GM23248 (cell line): Measurements from ENCODE around the gene NBEA. TPM values are rescaled to one million over a fixed set of nuclear protein-coding genes. Genes with fewer than 3 reads are reported as not detected.
"Not testable (repeated sequence)": the region's sequence is repeated elsewhere in the genome, so short reads cannot be mapped to it uniquely, and the experiment has no call there.

Source experiments
- DNase-seq: peaks from one replicate; pipeline ENCODE4 v3.0.0-alpha.2; 2015
- H2AFZ ChIP-seq: fragments of 200-600 bp; sonication (generic); 2 replicates; pipeline ENCODE4 v1.6.1; 2016; ENCODE audit warnings: antibody characterized with exemption
- H3F3A ChIP-seq: fragments of 200-600 bp; sonication (generic); 2 replicates; pipeline ENCODE4 v1.6.1; 2016; ENCODE audit warnings: mild to moderate bottlenecking, antibody characterized with exemption, mixed run types; ENCODE audit not compliant: insufficient read depth
- H3K27ac ChIP-seq: fragments of 200-600 bp; sonication (generic); 2 replicates; pipeline ENCODE4 v1.5.1; 2016; ENCODE audit warnings: mild to moderate bottlenecking
- H3K27me3 ChIP-seq: fragments of 200-600 bp; sonication (generic); replicated peaks from 2 replicates; pipeline ENCODE4 v1.6.1; 2016; ENCODE audit warnings: mild to moderate bottlenecking; ENCODE audit not compliant: insufficient read depth
- H3K36me3 ChIP-seq: fragments of 200-600 bp; sonication (generic); 2 replicates; pipeline ENCODE4 v1.6.1; 2016; ENCODE audit warnings: low read depth, mild to moderate bottlenecking
- H3K4me1 ChIP-seq: fragments of 200-600 bp; sonication (generic); 2 replicates; pipeline ENCODE4 v1.6.1; 2016; ENCODE audit warnings: mild to moderate bottlenecking; ENCODE audit not compliant: insufficient read depth
- H3K4me2 ChIP-seq: fragments of 200-600 bp; sonication (generic); one replicate; pipeline ENCODE4 v1.6.1; 2016; ENCODE audit warnings: mild to moderate bottlenecking; ENCODE audit not compliant: unreplicated experiment
- H3K4me3 ChIP-seq: fragments of 200-600 bp; sonication (generic); 2 replicates; pipeline ENCODE4 v1.5.1; 2016; ENCODE audit warnings: mild to moderate bottlenecking
- H3K79me2 ChIP-seq: fragments of 200-600 bp; sonication (generic); 2 replicates; pipeline ENCODE4 v1.6.1; 2016; ENCODE audit warnings: mild to moderate bottlenecking; ENCODE audit not compliant: insufficient read depth
- H3K9ac ChIP-seq: fragments of 200-600 bp; sonication (generic); 2 replicates; pipeline ENCODE4 v1.6.1; 2016; ENCODE audit warnings: mild to moderate bottlenecking
- H3K9me2 ChIP-seq: fragments of 200-600 bp; sonication (generic); 2 replicates; pipeline ENCODE4 v1.6.1; 2016; ENCODE audit warnings: mixed run types, mild to moderate bottlenecking, moderate library complexity; ENCODE audit not compliant: insufficient read depth
- H3K9me3 ChIP-seq: fragments of 200-600 bp; sonication (generic); one replicate; pipeline ENCODE4 v1.6.1; 2017; ENCODE audit warnings: low read depth
- H4K20me1 ChIP-seq: fragments of 200-600 bp; sonication (generic); 2 replicates; pipeline ENCODE4 v1.6.0; 2016; ENCODE audit not compliant: insufficient read depth
- EZH2 ChIP-seq: fragments of 200-600 bp; sonication (generic); IDR thresholded peaks from 2 replicates; pipeline ENCODE4 v1.6.1; 2018; ENCODE audit warnings: antibody characterized with exemption, mild to moderate bottlenecking; ENCODE audit not compliant: insufficient read depth, poor library complexity, severe bottlenecking
- EZH2phosphoT487 ChIP-seq: fragments of 200-600 bp; sonication (generic); IDR thresholded peaks from 2 replicates; pipeline ENCODE4 v1.6.1; 2018; ENCODE audit warnings: antibody characterized with exemption, moderate library complexity, mild to moderate bottlenecking, low read depth; ENCODE audit not compliant: insufficient read depth
- WGBS, 2 experiments: methylation state at CpG; one replicate each; pipeline ENCODE4 v1.1.6; 2015 to 2017; ENCODE audit warnings: low lambda C conversion rate in 2 of 2, low coverage in 1 of 2; ENCODE audit errors: missing lambda C conversion rate in 2 of 2; 5-methylcytosine and 5-hydroxymethylcytosine counted together
- in situ Hi-C: fragments of 300-500 bp; cut with MboI; formaldehyde crosslinking; loops from 2 replicates; pipeline ENCODE4 v1.15.0; 2020
- polyA plus RNA-seq: library from polyadenylated mRNA; unstranded; fragments of >200 nt; fragmentation: Nextera tagmentation; extraction: Ambion mirVana; gene quantifications from 2 replicates; pipeline ENCODE4 v1.2.1, GENCODE V29; 2016
- total RNA-seq: library from RNA; depleted of rRNA; stranded (reverse); fragments of >200 nt; shearing (Covaris generic); gene quantifications from 2 replicates; pipeline ENCODE4 v1.2.3, GENCODE V29; 2014

NBEA gene
- total and polyA plus RNA-seq, 2 experiments from 2014 or later = 1.9 to 3.7 TPM

DNA sequence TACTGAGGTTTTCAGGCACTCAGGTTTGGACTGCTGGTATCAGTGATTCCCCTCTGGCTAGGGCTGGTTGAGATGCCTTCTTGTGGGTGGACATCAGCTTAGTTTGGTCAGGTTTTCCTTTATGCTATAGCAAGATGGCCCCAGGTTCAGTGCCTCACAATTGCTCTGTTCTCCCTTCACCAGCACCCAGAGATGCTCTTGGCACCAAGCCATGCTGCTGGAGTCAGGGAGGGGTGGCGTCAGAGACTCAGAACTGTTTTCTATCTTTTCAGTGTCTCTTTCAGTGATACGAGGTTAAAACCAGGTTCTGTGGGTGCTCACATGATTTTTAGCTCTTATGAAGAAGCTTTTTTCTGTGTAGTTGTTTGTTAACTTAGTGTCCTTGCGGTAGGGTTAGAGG is 96.9 kb downstream of the NBEA start:
- WGBS, 2 experiments = 64 to 66% methylated on average over 3 of the region's 3 CpGs
- Histone ChIP-seq H3K4me2 (no peak overlapping the region), H3K79me2 (no peaks in the 10 kb centered on the region), H3K36me3 (no peaks in the 10 kb centered on the region), H3F3A (no peaks in the 10 kb centered on the region), H3K4me3 (no peak overlapping the region), H2AFZ (no peak overlapping the region), H3K9ac (no peak overlapping the region), H3K27ac (no peak overlapping the region), H4K20me1 (0 out of 2 replicates have a peak, but pooled peaks cover 4% of the 10 kb centered on the region), H3K27me3 (no peaks in the 10 kb centered on the region), H3K4me1 (no peaks in the 10 kb centered on the region), H3K9me2 (no peaks in the 10 kb centered on the region), H3K9me3 (no peaks in the 10 kb centered on the region)
- no peak for TF ChIP-seq EZH2
- no peak for TF ChIP-seq EZH2phosphoT487
- DNase-seq = no peak
- in situ Hi-C loops = no loop called here

DNA sequence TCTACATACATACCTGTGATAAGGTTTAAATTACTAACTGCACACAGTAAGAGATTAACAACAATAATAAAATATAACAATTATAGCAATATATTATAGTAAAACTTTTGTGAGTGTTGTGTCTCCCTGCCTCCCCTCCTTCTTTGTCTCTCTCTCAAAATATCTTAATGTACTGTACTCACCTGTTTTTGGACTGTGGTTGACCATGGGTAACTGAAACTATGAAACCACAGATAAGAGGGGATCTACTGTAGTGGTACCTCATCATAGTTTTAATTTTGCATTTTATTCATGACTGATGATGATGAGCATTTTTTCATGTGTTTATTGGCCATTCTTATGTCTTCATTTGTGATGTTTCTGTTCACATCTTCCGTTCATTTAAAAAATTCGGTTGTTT is 104.5 kb downstream of the NBEA start:
- TF ChIP-seq EZH2 = no peak
- TF ChIP-seq EZH2phosphoT487 = no peak
- Histone ChIP-seq H3K4me3 (no peak overlapping the region), H3K9me2 (no peaks in the 10 kb centered on the region), H3K9me3 (no peaks in the 10 kb centered on the region), H3K9ac (no peak overlapping the region), H3K27ac (no peak overlapping the region), H3K27me3 (no peaks in the 10 kb centered on the region), H3K36me3 (no peaks in the 10 kb centered on the region), H3F3A (no peaks in the 10 kb centered on the region), H4K20me1 (no peaks in the 10 kb centered on the region), H3K4me2 (no peak overlapping the region), H3K79me2 (no peaks in the 10 kb centered on the region), H2AFZ (no peak overlapping the region), H3K4me1 (no peaks in the 10 kb centered on the region)
- 97 to 99% methylated on average over 2 of the region's 2 CpGs for WGBS, 2 experiments
- in situ Hi-C loops = no loop called here
- no peak for DNase-seq

DNA sequence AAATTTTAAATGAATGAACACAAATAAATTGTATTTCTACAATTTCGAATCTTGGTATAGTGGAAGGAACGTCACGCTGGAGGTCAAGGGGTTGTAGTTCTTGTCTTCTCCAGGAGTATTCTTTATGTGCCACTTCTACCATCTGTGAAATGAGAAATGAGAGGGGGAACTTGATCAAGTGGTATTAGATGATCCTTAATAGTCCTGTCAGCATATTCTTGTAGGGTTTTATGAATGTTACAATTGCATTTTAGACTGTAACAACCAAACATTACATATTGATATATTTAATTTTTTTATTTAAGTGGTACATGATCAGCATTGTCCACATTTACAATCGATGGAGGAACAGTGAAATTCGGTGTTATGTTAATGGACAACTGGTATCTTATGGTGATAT is 113.6 kb downstream of the NBEA start:
- Histone ChIP-seq H3K9ac (no peak overlapping the region), H3K4me3 (no peak overlapping the region), H3F3A (no peaks in the 10 kb centered on the region), H3K4me2 (no peak overlapping the region), H3K27ac (no peak overlapping the region), H3K4me1 (no peaks in the 10 kb centered on the region), H3K9me2 (no peaks in the 10 kb centered on the region), H2AFZ (no peak overlapping the region), H4K20me1 (no peaks in the 10 kb centered on the region), H3K9me3 (no peaks in the 10 kb centered on the region), H3K27me3 (no peaks in the 10 kb centered on the region), H3K36me3 (no peaks in the 10 kb centered on the region), H3K79me2 (no peaks in the 10 kb centered on the region)
- WGBS, 2 experiments = 90 to 96% methylated on average over 5 of the region's 5 CpGs
- no peak for DNase-seq
- TF ChIP-seq EZH2 = no peak
- no peak for TF ChIP-seq EZH2phosphoT487
- in situ Hi-C loops = no loop called here

DNA sequence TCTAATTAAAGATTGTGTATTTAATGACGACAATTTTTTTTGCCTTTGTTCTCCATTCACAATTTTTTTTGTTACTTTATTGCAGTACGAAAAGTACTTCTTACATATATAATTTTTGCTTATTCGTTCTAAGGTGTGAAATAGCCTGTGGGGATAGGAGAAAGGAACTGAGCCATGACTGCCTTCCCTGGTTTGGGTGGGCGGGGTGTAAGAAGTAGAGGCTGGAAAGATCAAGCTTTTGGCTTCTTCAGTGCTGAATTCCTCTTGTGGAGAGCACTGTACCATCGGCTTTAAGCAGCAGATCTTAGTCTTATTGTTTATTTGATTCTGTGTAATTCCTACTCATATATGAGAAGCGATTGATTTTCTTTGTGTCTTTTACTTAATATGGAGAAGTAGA is 115.8 kb downstream of the NBEA start:
- no peaks in the 10 kb centered on the region for H3F3A ChIP-seq

DNA sequence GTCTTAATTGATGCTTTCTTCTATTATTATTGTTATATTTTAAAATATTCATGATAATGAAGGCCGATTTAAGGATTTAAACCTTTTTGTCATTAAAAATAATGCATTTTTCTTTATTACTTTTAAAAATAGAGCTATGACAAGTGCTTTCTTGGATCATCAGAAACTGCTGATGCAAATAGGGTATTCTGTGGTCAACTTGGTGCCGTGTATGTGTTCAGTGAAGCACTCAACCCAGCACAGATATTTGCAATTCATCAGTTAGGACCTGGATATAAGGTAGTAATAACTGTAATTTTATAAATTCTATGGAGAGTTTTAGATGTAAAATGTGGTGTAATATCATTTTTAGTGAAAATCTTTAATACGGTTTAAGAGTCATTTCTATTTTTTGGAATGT is 116.5 kb downstream of the NBEA start:
- H3F3A ChIP-seq, H3K36me3 ChIP-seq, in situ Hi-C loops, H3K4me3 ChIP-seq, H3K79me2 ChIP-seq, H3K9me3 ChIP-seq, H3K9ac ChIP-seq, H4K20me1 ChIP-seq, H3K4me2 ChIP-seq, H2AFZ ChIP-seq, DNase-seq, H3K4me1 ChIP-seq, H3K27ac ChIP-seq, H3K27me3 ChIP-seq, H3K9me2 ChIP-seq: not testable (repeated sequence)
- WGBS, 2 experiments = 74% methylated on average over 3 of the region's 3 CpGs

More for the DNA sequence above, 115.8 kb downstream of the NBEA start:
- H3K9me3 ChIP-seq = no peaks in the 10 kb centered on the region
- TF ChIP-seq EZH2 = no peak
- no peak for TF ChIP-seq EZH2phosphoT487
- no peaks in the 10 kb centered on the region for H3K27me3 ChIP-seq
- H3K4me3 ChIP-seq = no peak overlapping the region
- H3K4me1 ChIP-seq = no peaks in the 10 kb centered on the region
- WGBS, 2 experiments = 91 to 92% methylated on average over 6 of the region's 6 CpGs
- no peak overlapping the region for H3K9ac ChIP-seq
- H3K36me3 ChIP-seq = no peaks in the 10 kb centered on the region
- H3K4me2 ChIP-seq = no peak overlapping the region
- no peaks in the 10 kb centered on the region for H4K20me1 ChIP-seq
- no peaks in the 10 kb centered on the region for H3K9me2 ChIP-seq
- no peaks in the 10 kb centered on the region for H3K79me2 ChIP-seq
- no peak overlapping the region for H2AFZ ChIP-seq
- no peak overlapping the region for H3K27ac ChIP-seq
- in situ Hi-C loops = no loop called here
- no peak for DNase-seq
